Measurements from ENCODE around the gene TK1.

TK1 gene

DNA sequence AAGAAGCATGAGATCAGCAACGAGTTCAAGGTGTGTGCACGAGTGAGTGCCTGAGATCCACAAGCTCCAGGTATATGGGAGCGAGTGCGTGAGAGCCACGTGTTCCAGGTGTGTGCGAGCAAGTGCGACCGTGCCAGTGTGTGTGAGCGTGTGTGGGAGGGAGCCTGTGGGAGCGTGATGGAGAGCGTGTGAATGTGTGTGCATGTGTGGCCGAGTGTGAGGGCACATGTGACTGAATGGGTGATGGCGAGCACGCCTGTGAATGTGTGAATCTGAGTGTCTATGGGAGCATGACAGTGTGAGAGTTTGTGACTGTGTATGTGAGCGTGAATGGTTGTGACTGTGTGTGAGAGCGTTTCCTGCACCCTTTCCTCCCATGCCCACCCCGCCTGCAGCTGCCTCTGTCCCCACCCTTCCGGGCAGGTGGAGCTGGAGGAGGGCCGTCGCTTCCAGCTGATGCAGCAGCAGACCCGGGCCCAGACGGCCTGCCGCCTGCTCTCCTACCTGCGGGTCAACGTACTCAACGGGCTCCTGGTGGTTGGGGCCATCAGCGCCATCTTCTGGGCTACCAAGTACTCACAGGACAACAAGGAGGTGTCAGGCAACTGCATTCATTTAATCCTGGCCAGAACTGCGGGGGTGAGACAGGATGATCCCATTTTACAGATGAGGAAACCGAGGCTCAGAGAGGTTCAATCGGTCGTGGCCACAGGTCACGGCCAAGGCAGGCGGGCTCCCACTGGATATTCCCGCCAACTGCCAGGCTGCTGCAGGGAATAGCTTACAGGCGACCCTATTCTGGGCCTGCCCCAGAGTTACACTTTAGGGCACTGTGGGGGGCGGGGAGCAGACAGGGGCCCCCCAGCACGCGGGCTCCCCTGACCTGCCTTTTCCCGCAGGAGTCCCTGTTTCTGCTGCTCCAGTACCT, 52.6 kb downstream of the TK1 start:
- DNase-seq (ENCODE audit: low spot score) = peak; percentile 37

DNA sequence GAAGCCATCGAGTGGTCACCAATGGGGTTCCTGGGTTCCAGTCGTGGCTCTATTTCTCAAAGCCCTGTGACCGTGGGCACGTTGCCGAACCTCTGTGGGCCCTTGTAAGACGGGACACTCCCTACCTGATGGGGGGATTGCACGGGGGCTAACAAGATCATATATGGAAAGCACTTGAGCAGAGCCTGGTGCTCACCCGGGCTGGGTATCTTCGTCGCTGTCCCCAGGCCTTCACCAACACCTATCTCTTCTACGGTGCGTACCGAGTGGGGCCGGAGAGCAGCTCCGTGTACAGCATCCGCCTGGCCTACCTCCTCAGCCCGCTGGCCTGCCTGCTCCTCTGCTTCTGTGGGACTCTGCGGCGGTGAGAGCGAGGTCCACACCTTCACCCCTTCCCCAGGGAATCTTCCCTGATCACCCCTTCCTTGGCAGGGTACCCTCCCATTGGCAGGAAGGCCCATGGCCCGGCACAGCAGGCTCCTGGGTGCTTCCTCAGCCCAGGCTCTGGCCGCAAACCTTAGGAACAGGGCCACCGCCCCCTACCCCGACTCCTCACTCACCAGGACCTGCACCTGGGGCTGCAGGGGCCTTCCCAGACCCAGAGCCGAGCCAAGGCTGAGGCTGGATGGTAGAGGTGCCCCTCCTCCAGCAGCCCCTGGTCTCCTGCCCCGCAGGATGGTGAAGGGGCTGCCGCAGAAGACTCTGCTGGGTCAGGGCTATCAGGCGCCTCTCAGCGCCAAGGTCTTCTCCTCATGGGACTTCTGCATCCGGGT, 53.5 kb downstream of the TK1 start:
- no peak for DNase-seq (ENCODE audit: low spot score)

DNA sequence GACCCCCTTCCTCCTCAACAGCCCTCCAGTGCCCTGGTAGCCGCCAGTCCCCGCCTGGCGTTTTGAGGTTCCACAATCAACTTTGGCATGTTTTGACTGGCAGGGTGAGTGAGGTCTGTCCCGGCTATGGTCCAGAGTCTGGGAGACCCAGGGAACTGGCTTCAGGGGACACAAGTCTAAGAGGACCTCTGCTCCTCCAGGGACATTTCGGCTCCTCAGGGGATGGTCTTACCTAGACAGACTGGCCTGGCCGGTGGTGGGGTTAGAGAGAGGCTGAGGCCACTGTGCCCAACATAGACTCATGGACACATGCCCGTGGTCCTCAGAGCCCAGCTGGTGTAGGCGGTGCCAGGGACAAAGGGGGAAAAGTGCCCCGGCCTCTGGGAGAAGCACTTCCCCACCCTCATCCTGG, 54.1 kb downstream of the TK1 start:
- DNase-seq (ENCODE audit: low spot score) = no peak

DNA sequence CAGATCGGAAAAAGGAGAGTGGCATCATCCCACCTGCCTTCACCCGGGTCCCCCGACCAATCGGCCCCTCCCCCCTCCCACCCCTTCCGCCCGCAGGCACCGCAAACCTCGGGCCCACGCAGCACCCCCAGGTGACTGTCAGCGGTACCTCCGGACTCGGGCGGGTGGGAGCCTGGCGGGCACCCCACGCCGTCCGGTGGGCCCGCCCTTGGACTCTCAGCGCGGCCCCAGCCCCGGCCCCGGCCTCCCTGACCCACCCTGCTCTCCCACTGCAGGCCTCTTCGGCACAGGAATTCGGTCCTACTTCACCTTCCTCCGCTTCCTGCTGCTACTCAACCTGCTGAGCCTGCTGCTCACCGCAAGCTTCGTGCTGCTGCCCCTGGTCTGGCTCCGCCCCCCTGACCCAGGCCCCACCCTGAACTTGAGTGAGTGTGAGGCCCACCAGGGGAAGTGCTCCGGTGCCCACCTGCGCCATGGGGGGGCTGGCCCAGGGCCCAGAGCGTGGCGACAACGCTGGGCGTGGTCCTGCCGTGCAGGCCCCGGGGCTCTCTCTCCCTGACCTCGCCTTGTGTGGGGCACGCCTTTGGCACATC, 54.7 kb downstream of the TK1 start:
- DNase-seq (ENCODE audit: low spot score) = no peak

DNA sequence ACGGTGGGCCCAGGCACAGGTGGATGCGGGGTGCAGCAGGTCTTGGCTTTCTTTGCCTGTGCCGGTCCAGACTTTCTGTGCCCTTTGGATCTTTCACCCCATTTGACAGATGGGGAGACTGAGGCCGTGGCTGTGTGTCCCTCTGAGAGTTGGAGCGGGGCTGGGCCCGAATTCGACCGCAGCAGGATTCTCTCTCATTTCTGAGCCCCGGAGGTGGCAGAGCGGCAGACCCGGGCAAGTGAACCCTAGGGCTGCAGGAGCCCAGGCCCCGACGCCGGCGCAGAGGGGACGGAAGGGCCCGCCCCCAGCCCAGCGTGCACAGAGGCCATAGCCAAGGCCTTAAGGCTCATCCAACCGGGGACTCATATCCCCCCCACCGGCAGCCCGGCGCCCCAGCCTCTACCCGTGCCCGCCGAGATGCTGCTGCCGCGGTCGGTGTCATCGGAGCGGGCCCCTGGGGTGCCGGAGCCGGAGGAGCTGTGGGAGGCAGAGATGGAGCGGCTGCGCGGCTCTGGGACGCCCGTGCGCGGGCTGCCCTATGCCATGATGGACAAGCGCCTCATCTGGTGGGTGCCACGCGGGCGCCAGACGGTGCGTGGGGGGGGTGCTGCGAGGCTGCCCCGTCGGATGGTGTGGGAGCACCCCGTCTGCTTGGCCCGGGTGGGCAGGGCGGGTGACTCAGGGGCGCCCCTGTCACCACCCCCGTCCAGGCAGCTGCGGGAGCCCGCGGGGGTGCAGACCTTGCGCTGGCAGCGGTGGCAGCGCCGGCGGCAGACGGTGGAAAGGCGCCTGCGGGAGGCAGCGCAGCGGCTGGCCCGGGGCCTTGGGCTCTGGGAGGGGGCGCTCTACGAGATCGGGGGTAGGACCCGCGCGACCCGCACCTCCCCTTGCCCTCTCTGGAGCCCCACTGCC, 55.4 kb downstream of the TK1 start:
- DNase-seq (ENCODE audit: low spot score) = no peak

DNA sequence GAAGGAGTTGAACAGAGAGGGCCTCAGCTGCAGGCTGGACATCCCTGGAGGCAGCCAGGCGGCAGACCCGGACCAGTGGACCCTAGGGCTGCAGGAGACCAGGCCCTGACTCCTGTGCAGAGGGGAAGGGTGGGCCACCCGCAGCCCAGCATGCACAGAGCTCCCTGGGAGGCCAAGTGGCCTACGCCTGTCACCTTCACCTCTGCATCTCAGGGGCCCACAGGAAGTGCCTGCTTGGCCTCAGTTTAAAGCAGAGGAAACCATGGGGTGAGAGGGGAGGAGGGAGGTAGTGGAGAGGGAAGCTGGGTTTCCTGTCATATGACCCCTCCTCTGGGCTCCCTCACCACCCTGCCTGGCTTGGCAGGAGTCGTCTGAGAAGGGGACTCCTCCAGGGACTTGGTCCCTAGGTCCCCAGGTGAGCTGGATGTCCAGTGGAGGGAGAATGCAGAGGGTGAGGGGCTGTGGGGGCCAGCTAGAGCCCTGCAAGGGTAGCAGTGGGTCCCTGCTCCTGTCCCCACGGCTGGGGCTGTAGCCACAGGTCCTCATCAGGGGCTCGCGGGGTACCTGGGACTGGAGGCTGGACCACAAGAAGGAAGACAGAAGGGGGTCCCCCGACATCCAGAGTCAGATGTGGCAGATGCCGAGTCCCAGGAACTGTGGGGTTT, 56.3 kb downstream of the TK1 start, which contains the start of gene TMC8:
TSS of gene TMC8 (plus strand) at position 335 of the 665 bp plus-strand sequence. CDS start 818 bp downstream, outside the sequence.
- DNase-seq (ENCODE audit: low spot score) = no peak

DNA sequence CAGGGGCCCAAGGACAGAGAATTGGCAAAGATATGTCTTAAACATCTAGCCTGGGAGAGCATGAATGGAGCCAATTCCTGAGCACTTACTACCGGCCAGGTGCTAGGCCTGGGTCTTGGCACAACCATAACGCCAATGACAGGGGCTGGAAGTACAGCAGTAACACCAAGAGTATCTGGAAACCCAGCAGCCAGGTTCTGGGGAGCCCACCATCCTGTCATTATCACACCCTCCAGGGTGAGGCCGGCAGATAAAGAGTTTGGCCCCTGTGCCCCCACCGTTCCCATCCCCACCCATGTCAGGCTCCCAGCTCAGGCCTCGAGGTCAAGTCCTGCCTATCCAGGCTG, 56.8 kb downstream of the TK1 start:
- DNase-seq (ENCODE audit: low spot score) = no peak

DNA sequence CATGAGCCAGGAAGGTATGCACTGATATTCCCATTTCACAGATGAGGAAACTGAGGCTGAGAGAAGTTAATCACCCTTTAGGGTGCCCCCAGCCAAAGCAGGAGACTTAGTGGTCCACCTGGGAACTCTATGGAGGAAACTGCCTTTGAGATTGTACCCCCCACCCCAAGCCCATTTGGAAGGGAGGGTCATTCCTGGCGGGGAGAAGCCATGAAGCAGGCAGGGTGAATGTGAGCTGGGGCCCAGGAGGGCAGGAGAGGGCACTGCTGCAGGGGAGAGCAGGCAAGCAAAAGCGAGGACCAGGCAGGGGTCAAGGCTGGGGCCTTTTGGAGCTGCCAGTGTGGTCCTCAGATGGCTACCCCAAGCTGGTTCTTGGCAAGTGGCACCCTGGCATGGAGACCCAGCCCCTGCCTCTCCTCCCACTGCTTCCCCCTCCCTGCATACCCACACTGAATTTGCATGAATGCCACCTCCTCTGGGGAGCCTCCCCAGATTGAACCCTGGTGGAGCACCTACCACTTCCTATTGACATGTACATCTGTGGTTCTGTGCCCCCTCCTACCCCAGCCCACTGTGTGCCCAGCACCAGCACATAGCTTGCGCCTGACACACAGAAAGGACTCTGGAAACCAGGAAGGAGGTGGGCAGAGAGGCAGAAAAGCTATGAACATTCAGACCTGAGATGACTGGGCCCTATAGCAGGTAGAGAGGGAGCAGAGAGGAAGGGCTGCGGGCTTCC, 57.3 kb downstream of the TK1 start:
- no peak for DNase-seq (ENCODE audit: low spot score)

DNA sequence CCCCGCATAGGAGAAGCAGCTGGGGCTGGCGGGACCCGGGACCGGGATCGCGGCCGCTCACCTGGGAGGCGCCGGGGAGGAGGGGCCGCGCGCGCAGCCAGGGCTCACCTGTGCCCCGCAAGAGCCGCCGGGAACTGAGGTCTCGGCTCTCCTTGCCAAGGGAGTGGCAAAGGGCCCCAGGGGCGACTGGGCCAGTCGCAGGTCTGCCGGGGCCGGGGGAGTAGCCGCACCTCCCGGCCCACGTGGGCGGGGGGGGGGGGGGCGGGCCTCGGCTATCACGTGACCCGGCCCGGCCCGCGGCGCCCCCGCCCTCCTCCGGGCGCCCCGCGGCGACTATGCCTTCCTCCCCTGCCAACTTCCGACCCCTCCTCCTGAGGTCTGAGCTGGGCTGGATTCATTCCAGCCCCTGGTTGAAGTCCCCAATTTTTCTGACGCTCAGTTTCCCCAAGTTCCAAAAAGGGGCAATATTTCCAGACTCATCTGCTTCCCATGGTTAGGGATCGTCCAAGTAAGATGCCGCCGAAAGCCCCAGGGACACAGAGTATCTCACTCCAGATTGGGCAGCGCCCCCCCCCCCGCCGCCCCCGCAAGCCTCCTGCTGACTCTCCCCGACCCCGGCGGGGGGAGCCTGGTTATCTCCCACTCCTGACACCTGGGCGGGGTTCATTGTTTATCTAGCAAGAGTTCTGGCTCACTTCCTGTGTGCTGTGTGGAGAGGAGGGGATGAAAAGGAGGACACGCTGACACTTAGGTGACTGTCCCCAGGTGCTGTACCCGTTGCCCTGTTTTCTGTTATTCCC, 58.1 kb downstream of the TK1 start, which contains the start of gene TMC6:
TSS of gene TMC6 (minus strand) at position 205 of the 800 bp plus-strand sequence. CDS start 1,923 bp downstream, outside the sequence.
- peak; percentile 65 for DNase-seq (ENCODE audit: low spot score)

DNA sequence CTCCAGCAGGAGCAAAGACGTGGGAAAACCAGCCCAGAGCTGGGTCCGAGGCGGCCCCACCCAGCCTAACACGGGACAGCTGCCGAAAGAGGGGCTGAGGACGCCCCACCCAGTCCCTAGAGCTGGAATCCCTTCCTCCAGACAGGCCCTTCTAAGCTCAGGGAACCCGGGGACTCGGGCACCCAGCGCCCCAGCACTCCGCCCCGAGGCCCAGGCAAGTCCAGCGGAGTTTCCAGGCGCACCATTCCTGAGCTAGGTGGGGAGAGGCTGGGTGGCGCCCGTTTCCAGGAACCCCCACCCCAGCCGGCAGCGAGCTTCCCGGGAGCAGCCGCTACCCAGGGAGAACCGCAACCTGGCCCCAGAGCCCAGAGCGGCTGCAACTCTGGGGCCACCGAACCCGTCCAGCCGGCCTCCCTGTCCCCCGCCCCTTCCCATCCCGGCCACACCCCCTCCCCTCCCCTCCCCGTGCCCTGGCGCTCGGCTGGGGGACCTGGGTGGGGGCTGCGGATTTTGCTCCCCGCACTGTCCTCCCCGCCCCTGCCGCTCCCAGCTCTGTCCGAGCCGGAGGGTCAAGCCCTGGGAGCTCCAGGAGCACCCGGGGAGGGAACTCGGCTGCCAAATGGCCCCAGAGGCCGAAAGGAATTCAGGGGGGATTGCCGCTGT, 58.8 kb downstream of the TK1 start:
- peak; percentile 38 for DNase-seq (ENCODE audit: low spot score)

DNA sequence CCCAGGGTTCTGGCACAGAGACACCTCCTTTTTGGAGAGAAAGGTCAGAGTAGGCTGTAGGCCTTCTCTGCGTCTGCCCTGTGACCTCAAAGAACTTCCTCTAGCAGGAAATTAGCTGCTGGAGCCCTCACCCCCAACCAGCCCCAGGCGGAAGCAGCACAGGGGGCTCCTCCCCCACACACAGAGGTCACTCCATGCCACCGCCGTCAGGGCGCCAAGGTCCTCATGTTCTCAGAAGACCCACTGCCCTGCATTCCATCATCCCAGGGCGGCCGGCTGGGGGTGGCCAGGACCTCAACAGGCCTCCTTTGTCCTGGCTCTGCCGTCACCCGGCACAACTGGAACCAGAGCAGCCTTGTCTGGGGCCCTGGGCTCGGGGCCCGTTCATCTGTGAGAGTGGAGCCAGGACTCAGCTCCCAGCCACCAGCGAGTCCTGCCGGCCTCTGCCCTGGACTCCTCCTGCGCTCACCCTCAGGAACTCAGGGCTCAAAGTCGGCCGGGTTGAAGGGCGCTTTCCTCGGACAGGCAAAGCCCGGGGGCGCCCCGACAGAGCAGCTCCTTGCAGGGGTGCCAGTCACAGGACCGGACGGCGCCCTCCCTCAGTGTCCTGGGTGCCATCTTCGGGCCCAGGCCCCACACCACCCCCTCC, 59.5 kb downstream of the TK1 start:
- DNase-seq (ENCODE audit: low spot score) = peak; percentile 76

DNA sequence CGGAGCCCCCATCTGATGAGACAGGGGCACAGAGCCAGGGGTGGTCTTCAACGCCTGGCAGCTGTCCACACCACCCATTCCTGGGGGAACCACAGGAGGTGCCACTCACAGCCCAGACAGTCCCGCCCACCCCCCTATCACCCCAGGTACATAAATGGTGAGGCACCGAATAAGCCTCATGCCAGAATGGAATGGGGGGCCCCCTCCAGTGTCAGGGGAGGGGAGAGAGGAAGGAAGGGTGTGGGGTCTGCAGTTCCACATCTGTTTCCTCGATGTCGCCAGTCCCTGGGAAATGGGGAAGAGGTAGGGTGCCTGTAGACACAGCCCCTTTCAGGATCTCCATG, 60.0 kb downstream of the TK1 start:
- no peak for DNase-seq (ENCODE audit: low spot score)

DNA sequence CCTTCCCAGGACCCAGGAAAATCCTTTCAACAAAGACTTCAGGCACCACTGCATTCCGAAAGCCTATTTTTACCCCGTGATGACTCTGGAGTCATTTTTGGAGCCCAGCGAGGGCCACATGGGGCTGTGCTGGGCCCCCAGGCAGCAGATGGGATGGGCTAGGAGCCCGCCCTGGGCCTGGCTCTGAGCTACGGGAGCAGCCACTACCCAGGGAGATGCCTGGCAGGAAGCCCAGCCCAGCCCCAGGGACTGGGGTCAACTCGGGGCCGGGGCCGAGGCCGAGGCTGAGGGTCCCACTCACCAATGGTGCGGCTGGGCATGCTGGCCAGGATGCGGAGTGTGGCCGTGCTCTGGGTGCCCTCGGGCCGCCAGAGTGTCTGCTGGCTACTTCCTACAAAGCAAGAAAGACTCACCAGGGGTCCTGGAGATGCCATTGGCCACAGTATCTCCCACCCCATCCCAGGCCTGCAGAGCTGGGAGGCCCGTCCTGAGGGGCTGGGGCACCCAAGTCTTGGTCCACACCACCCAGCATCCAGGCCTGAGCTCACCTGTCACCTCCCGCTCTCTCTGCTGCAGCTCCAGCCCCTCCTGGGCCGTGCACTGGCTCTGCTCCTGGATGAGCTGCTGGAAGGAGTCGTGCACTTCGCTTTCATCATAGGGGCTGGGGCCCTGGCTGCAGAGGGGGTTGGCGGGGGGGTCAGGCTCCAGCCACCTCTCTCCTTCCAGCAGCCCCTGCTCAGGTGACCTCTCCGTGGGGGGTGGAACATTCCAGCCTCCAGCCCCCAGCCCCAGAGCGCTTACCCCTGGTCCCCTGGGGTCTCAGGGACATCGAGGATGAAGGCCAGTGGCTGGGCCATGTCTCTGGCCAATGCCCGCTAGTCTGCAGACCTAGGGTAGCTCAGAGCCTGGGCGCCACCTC, 60.6 kb downstream of the TK1 start:
- DNase-seq (ENCODE audit: low spot score) = no peak

DNA sequence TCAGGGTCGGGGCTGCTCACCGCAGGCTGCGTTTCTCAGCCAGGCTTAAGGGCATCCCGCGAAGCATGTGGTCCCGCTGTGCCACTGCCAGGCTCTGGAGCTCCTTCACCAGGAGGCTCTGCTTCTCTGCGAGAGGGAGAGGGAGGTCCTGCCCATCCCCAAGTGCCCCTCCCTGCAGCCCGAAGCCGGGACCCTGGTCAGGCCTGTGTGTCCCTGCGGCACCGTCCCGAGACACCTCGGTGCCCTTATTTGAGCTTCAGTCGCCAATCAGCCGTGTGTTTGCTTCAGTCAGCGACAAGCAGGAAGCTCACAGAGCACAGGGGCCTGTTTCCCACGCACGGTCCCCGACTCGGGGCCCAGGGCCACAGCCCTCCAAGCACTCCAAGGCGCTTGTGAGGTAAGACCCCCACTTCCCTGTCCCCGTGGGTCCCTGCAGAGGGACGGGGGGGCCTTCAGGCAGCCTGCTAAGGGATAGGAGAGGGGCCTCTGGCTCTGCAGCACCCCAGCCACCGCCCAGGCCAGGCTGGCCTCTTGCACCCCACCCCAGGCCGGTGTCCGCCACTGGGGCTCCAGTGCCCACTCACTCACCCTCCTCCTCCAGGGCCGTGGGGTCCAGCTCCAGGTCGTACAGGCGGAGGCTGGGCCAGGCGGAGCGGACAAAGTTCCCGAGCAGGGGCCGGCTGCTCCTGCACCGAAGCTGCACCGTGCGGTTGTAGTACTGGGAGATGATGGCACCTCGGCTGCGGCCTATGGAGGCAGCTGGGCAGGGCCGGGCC, 61.5 kb downstream of the TK1 start:
- no peak for DNase-seq (ENCODE audit: low spot score)

DNA sequence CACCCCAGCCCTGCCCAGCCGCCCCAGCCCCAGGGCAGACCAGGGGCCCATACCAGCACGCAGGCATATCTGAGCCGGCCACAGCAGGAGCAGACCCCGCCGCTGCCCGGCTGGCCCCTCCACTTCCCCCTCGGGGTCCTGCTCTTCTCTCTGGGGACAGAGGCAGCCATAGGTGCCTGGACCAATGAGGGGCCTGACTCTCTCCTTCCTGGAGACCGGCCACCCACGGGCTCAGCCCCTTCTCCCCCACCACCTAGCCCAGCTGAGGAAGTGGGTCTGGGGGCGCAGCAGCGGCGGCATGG, 62.1 kb downstream of the TK1 start:
- no peak for DNase-seq (ENCODE audit: low spot score)
